ENCODE measurements around the gene GNA14. TPM values are rescaled to one million over a fixed set of nuclear protein-coding genes. Genes with fewer than 3 reads are reported as not detected.
"Not testable (repeated sequence)": the region's sequence is repeated elsewhere in the genome, so short reads cannot be mapped to it uniquely, and the experiment has no call there.

The GNA14 gene
- total RNA-seq, 2 experiments from 2014 or later = not detected

DNA sequence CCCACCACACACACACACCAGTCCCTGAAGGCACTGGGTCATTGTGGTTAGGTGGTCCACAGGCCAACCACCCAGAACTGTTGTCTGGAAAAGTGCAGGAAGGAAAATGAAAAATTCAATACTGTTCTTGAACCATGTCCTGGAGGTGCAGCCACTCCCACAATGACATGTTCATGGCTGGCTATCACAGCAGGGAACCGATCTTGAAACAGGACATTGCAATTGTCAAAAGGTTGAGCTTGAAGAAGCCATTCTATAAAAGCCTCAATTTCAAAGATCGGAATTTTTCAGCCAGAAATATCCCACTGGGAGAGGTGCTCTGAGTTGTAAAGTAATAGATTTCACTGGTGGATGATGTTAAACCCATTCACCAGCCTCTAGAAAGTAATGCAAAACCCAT lies 218.2 kb downstream of the GNA14 start:
- ChIA-PET CTCF (interaction anchor here (1.5 kb wide), 1 partner anchor 605 kb away, joined by 4 read pairs; no protein-coding TSS in a partner anchor), POLR2A (no interaction called here)

GRCh38 chr9:77427256-77427927 lies 220.7 kb downstream of the GNA14 start:
- POLR2A ChIA-PET = no interaction called here
- CTCF ChIA-PET = no interaction called here

DNA sequence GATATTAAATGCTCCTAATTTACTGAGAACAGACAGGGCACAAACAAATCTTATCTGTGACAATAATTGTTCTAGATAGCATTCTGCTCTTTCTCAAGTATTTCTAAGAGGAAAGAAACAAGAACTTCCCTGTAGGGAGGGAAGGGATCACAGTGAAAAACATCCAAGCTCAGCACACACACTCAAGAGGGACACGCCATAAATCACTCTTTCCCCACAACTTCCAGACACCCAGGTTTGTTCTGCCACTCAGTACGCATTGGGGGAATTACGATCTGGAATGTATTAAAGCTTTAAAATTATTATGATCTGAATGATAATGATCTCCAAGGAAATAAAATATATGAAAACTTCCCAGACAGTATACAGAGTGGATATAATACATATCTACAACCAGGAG lies 221.4 kb downstream of the GNA14 start:
- ChIA-PET CTCF (no interaction called here), POLR2A (no interaction called here)

DNA sequence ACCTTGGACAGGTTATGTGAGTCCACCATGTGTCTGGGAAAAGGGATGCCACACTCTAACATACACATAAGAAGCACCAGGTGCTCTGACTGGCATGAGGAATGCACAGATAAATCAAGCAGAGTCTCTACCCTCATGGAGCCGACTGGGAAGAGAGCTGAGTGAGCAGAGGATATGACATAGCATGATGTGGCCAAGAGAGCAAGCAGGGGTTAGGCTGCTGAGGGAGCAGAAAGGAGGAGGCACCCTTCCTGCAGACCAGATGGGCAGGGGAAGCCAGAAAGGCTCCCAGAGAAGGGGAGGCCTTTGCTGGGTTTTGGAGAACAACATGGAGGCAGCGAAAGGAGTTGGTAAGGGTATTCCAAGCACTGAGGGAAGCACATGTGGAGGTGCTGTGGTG lies 223.1 kb downstream of the GNA14 start:
- ChIA-PET POLR2A (interaction anchor here (0.6 kb wide), 1 partner anchor 41 kb away, joined by 6 read pairs; no protein-coding TSS in a partner anchor), CTCF (no interaction called here)

DNA sequence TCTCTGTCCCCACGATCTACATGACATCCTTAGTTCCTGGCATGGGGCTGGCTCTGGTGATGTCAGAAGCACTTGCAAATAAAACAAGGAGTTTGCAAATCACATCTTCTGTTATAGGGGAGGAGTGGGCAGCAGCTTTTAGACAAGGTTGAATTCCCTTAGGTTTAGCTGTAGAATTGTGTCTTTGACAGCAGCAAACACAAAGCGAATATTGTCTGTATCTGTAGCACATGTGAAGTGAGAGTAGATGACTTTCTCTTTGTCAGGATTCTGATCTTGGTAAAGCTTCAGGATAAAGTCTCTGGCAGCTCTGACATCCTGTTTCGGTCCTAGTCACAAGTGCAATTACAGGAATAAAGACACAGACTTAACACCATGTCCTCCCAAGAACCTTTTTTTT lies 224.3 kb downstream of the GNA14 start:
- ChIA-PET CTCF (interaction anchor here (0.6 kb wide), 1 partner anchor 267 kb away, joined by 3 read pairs; no protein-coding TSS in a partner anchor), POLR2A (no interaction called here)

DNA sequence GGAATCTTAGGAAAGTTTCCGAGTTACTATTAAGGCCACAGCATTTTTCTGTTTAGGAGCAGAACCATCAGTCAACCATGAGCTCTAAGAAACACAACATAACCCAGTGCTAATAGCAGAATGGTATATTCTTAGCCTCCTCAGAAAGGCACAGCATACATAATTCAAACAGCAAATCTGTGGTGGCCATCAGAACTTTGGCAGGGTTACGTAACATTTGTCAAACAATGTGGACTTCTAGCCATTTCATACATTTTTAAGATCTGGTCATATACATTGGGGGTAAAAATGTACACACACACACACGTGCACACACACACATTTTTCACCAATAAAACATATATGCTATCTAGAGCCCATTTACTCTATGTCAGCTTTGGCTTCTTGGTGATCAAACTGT lies 225.2 kb downstream of the GNA14 start:
- CTCF ChIA-PET = no interaction called here
- POLR2A ChIA-PET = no interaction called here

DNA sequence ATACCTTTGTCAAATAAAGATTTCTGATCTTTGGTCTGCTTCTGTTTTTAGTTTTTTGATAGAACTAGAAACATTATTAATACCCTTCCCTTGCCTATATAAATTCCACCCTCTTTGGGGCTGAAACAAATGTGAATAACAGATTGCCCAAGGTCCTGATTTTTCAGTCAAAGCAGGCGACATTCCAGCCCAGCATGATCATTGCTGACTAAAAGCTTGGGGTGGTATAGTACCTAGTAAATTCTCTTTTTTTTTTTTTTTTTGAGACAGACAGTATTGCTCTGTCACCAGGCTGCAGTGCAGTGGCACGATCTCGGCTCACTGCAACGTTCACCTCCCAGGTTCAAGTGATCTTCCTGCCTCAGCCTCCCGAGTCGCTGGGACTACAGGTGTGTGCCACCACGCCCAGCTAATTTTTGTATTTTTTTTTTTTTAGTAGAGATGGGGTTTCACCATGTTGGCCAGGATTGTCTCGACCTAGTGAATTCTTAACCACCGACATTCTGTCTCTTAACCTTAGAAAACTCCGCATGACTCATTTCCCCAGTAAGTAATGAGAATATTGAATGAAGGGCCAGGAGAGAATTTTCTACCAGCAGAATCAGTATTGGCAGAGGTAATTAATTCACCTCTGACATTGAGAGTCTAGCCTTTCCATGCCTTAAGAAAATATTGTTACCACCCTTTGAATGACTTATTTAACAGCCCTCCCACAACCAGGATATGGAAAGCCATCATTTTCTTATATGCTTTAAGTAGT lies 226.4 kb downstream of the GNA14 start:
- ChIA-PET CTCF (no interaction called here), POLR2A (no interaction called here)

- CTCF ChIA-PET = no interaction called here
- POLR2A ChIA-PET = no interaction called here
Observed at GRCh38 chr9:77420641-77421040, 227.5 kb downstream of the GNA14 start.

GRCh38 chr9:77418226-77418625 lies 229.9 kb downstream of the GNA14 start:
- CTCF ChIA-PET = no interaction called here

GRCh38 chr9:77417566-77417965 lies 230.6 kb downstream of the GNA14 start:
- CTCF ChIA-PET = no interaction called here
- POLR2A ChIA-PET = interaction anchor here (0.6 kb wide), 1 partner anchor 25 kb away, joined by 4 read pairs; no protein-coding TSS in a partner anchor

More at GRCh38 chr9:77418226-77418625, 229.9 kb downstream of the GNA14 start:
- POLR2A ChIA-PET = interaction anchor here (0.6 kb wide), 1 partner anchor 25 kb away, joined by 4 read pairs; no protein-coding TSS in a partner anchor

- POLR2A ChIA-PET = not testable (repeated sequence)
Observed at GRCh38 chr9:77408521-77408920, 239.6 kb downstream of the GNA14 start.

GRCh38 chr9:77403239-77403638 lies 244.9 kb downstream of the GNA14 start:
- CTCF ChIA-PET = no interaction called here
- POLR2A ChIA-PET = interaction anchor here (0.5 kb wide), 1 partner anchor 746 kb away, joined by 12 read pairs; no protein-coding TSS in a partner anchor

More at GRCh38 chr9:77408521-77408920, 239.6 kb downstream of the GNA14 start:
- CTCF ChIA-PET = interaction anchor here (1.0 kb wide), 1 partner anchor 12 kb away, joined by 3 read pairs; no protein-coding TSS in a partner anchor

DNA sequence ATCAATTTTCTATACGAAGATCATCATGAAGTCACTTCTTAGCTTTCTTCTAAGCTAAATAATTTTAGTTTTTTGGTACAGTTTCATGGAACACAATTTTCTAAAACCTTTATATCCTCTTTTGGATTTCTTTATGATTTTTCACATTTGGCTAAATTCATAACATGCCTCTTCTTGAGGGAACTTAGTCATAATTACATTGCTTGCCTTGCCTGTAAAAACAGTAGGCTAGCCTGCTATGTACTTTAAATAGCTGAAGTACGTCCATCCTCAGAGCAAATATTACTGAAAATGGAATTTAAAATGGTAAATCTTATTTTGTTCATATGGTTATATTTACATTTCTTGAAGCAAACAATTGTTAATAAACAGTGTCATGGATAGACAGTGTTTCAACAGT lies 245.8 kb downstream of the GNA14 start:
- CTCF ChIA-PET = no interaction called here
- POLR2A ChIA-PET = no interaction called here

DNA sequence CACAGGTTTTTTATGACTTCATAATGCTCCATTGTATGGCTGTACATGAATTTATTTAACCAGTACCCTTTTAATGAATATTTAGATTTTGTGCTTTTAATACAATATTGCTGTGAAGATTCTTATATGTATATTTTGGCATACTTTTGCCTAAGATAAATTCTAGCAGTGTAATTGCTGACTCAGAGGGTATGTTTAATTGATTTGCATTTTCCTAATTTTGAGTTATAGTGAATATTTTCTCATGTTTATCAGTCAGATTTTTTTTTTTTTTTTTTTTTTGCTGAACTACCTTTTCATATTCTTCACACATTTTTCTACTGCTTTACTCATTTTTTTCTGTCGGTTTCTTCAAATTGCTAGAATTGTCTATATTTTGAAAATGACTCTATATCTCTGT lies 248.2 kb downstream of the GNA14 start:
- POLR2A ChIA-PET = no interaction called here
- CTCF ChIA-PET = no interaction called here

- POLR2A ChIA-PET = interaction anchor here (1.0 kb wide), 1 partner anchor 58 kb away, joined by 4 read pairs; no protein-coding TSS in a partner anchor
- CTCF ChIA-PET = not testable (repeated sequence)
Observed at GRCh38 chr9:77398581-77398980, 249.5 kb downstream of the GNA14 start.

GRCh38 chr9:77392328-77392727 lies 255.8 kb downstream of the GNA14 start:
- CTCF ChIA-PET = no interaction called here
- POLR2A ChIA-PET = no interaction called here

DNA sequence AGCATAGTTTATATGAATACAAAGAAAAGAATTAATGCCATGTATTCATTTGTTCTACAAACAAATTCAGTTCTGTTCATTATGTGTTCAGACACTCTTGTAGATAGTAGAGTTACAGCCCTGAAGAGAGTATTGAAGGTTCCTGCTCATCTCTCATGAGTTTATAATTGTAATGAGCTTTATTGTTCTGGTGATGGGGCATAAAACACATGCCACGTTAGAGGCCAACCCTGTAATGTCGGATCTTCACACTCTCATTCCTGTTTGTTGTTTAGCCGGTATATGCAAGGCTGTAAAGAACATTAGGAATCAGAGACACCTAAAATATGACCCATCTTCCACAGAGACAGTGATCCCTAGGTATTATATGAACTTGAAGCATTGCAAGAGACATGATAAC lies 256.3 kb downstream of the GNA14 start:
- ChIA-PET POLR2A (no interaction called here), CTCF (no interaction called here)

DNA sequence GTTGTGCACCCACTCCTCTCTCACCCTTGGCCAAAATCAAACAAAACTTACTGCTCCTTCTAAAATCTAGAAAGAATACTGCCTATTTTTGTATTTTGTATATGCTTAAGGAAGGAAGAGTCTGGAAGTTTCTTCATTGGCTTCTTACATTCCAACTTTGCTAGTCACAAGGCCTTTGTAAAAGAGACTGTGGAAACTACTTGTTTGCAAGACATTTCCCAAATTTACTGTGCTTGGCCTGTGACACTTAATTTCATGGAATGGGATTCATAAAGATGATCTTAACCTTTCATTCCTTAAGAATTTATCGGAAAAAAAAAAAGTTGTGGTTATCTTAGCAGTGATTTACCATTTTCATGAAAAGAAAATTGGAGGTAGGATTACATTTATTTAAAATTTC lies 261.9 kb downstream of the GNA14 start:
- POLR2A ChIA-PET = no interaction called here
- CTCF ChIA-PET = no interaction called here

- ChIA-PET POLR2A (interaction anchor here (0.6 kb wide), 1 partner anchor 41 kb away, joined by 6 read pairs; no protein-coding TSS in a partner anchor), CTCF (no interaction called here)
Observed at GRCh38 chr9:77384406-77384805, 263.7 kb downstream of the GNA14 start.

DNA sequence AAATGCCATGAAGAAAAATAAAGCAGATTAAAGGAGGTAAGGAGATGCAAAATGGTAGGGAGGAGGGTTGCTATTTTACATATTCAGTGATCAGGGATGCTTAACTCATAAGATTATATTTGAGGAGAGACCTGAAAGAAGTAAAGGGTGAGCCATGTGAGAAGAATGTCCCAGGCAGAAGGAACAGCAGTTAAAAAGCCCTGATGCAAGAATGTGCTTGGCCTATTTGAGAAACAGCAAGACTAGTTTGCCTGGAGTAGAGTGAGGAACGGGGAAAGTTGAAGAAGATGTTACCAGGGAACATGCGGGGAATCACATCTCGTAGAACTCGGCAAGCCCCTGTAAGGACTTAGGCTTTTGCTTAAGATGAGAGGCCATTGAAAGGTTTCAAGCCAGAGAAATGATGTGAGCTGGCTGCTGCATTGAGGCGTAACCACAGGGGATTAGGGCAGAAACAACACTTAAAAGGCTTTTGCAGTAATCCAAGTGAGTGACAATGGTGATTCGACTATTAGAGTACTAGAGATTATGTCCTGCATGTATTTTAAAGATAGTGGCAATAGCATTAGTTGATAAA lies 272.1 kb downstream of the GNA14 start:
- POLR2A ChIA-PET = no interaction called here
- CTCF ChIA-PET = interaction anchor here (0.8 kb wide), 1 partner anchor 87 kb away, joined by 3 read pairs; no protein-coding TSS in a partner anchor

GRCh38 chr9:77374266-77374665 lies 273.9 kb downstream of the GNA14 start:
- POLR2A ChIA-PET = no interaction called here

More at GRCh38 chr9:77374266-77374665, 273.9 kb downstream of the GNA14 start:
- CTCF ChIA-PET = no interaction called here

Data from activated CD8-positive, alpha-beta memory T cell treated with anti-CD3 and anti-CD28 coated beads for 36 hours (primary cell).